Measurements from ENCODE around the gene CNTNAP2.

DNA sequence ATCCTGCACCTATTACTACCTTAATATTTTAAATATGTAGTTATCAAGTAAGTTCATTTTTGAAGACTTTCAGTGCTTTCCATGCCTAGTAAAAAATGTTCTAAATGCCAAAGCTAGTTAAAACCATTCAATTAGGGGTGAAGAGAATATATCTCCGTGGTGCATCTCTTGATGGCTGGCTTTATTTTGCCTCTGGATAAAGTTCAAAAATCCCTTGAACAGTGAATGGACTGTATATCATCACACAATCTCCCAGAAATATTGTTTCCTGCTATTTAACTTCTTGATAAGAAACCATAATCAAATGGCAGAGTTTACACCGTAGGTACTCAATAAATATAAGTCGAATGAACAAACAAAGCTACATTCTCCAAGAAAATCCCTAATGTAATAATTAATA, 1360.9 kb downstream of the CNTNAP2 start:
- TF ChIP-seq POLR2A (IDR thresholded peaks at IDR 0.05; ENCODE audit: low read depth, low read length) = no peak
- TF ChIP-seq SPI1 (IDR thresholded peaks at IDR 0.05; ENCODE audit: low read depth, low read length) = no peak
- TF ChIP-seq TAF1 (IDR thresholded peaks at IDR 0.05; ENCODE audit: low read depth, low read length) = no peak
- TF ChIP-seq POLR2AphosphoS5 (IDR thresholded peaks at IDR 0.05; ENCODE audit: low read depth, low read length) = no peak
- TF ChIP-seq PAX5 (IDR thresholded peaks at IDR 0.05; ENCODE audit: insufficient read depth, low read length, severe bottlenecking) = no peak
